Gastroesophageal sphincter (tissue), 4 donors: ENCODE data around the gene ID2. TPM values are rescaled to one million over a fixed set of nuclear protein-coding genes. Genes with fewer than 3 reads are reported as not detected.

Source experiments
- ATAC-seq: fragments of 150-250 bp; one replicate; pipeline ENCODE4 v1.9.1; 2016; ENCODE audit warnings: mild to moderate bottlenecking, moderate library complexity
- H3K27ac ChIP-seq, 4 donors: fragments of 200-600 bp; sonication (generic) in 3 of 4; 1 replicate in 3 of 4; 2 replicates in 1 of 4; pipeline ENCODE4 v1.5.1; 2016 to 2019
- H3K27me3 ChIP-seq: fragments of 200-600 bp; sonication (generic); one replicate; pipeline ENCODE4 v1.5.1; 2019
- H3K36me3 ChIP-seq, 2 donors: fragments of 200-600 bp; sonication (generic); one replicate each; pipeline ENCODE4 v1.5.1; 2019; ENCODE audit warnings: control low read depth in 1 of 2
- H3K4me1 ChIP-seq, 3 donors: fragments of 200-600 bp; sonication (generic); 1 replicate in 2 of 3; 2 replicates in 1 of 3; pipeline ENCODE4 v1.5.1; 2016 to 2019; ENCODE audit warnings: control low read depth in 2 of 3
- H3K4me3 ChIP-seq, 2 donors: fragments of 200-600 bp; sonication (generic); one replicate each; pipeline ENCODE4 v1.5.1; 2019; ENCODE audit warnings: mild to moderate bottlenecking in 1 of 2, moderate library complexity in 1 of 2
- H3K9me3 ChIP-seq, 3 donors: fragments of 200-600 bp; sonication (generic); one replicate each; pipeline ENCODE4 v1.5.1; 2017 to 2019; ENCODE audit warnings: control low read depth in 2 of 3
- EP300 ChIP-seq: sonication (generic); formaldehyde crosslinking; IDR thresholded peaks from one replicate; pipeline ENCODE4 v1.6.1; 2017; ENCODE audit warnings: antibody characterized with exemption, mild to moderate bottlenecking
- POLR2A ChIP-seq, 2 donors: fragments of 450-650 bp; IDR thresholded peaks; one replicate each; pipeline ENCODE4 v1.6.1; 2017; ENCODE audit warnings: antibody characterized with exemption in 2 of 2, mild to moderate bottlenecking in 2 of 2, moderate library complexity in 1 of 2
- POLR2AphosphoS5 ChIP-seq: sonication (generic); formaldehyde crosslinking; IDR thresholded peaks from one replicate; pipeline ENCODE4 v1.6.1; 2017; ENCODE audit warnings: antibody characterized with exemption
- WGBS, 2 donors: methylation state at CpG; one replicate each; pipeline ENCODE4 v1.1.5; 2018; ENCODE audit warnings: low coverage in 1 of 2; 5-methylcytosine and 5-hydroxymethylcytosine counted together
- total RNA-seq, 4 donors: library from RNA; depleted of rRNA; stranded (reverse); fragments of >200 nt; gene quantifications; one replicate each; pipeline ENCODE4 v1.1.0, GENCODE V29; 2016
- TF ChIP-seq, protein P1 (sequence below), 4 experiments: fragments of 200-600 bp in 2 of 4; fragments of 450-650 bp in 2 of 4; sonication (generic) in 1 of 4; IDR thresholded peaks; one replicate each; pipeline ENCODE4 v1.5.1; 2017 to 2019; ENCODE audit warnings: antibody characterized with exemption in 4 of 4, mild to moderate bottlenecking in 2 of 4, moderate library complexity in 2 of 4

The ID2 gene
- total RNA-seq, 4 donors from 2014 or later = 142 to 384 (median 169) TPM

DNA sequence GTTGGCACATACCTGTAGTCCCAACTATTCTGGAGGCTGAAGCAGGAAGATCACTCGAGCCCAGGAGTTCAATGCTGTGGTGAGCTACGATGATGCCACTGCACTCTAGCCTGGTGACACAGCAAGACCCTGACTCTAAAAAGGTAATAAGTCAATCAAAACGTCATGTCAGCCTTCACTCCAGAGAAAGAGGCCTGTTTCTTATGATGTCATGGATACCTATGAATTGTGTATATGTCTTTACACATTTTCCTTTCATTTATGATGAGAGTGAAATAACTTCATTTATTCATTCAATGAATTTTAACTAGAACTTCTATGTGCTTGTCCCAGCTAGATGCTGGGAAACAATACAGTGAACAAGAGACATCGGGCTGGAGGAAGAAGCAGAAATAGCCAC lies 25.0 kb upstream of the ID2 start:
- no peak for TF ChIP-seq POLR2AphosphoS5
- TF ChIP-seq, protein P1, sequence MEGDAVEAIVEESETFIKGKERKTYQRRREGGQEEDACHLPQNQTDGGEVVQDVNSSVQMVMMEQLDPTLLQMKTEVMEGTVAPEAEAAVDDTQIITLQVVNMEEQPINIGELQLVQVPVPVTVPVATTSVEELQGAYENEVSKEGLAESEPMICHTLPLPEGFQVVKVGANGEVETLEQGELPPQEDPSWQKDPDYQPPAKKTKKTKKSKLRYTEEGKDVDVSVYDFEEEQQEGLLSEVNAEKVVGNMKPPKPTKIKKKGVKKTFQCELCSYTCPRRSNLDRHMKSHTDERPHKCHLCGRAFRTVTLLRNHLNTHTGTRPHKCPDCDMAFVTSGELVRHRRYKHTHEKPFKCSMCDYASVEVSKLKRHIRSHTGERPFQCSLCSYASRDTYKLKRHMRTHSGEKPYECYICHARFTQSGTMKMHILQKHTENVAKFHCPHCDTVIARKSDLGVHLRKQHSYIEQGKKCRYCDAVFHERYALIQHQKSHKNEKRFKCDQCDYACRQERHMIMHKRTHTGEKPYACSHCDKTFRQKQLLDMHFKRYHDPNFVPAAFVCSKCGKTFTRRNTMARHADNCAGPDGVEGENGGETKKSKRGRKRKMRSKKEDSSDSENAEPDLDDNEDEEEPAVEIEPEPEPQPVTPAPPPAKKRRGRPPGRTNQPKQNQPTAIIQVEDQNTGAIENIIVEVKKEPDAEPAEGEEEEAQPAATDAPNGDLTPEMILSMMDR (IDR thresholded peaks at IDR 0.05) = no peak
- TF ChIP-seq EP300 = no peak
- TF ChIP-seq POLR2A (IDR thresholded peaks at IDR 0.05) = no peak
- Histone ChIP-seq H3K4me3 (no peak overlapping the region), H3K9me3 (no peaks in the 10 kb centered on the region), H3K36me3 (no peaks in the 10 kb centered on the region), H3K27me3 (no peaks in the 10 kb centered on the region), H3K27ac (no peak overlapping the region), H3K4me1 (peaks cover 0 to 3% (median 0%) of the 10 kb centered on the region in 3 donors)
- 80 to 85% methylated on average over 4 of the region's 4 CpGs for WGBS, 2 donors
- no peak for ATAC-seq

DNA sequence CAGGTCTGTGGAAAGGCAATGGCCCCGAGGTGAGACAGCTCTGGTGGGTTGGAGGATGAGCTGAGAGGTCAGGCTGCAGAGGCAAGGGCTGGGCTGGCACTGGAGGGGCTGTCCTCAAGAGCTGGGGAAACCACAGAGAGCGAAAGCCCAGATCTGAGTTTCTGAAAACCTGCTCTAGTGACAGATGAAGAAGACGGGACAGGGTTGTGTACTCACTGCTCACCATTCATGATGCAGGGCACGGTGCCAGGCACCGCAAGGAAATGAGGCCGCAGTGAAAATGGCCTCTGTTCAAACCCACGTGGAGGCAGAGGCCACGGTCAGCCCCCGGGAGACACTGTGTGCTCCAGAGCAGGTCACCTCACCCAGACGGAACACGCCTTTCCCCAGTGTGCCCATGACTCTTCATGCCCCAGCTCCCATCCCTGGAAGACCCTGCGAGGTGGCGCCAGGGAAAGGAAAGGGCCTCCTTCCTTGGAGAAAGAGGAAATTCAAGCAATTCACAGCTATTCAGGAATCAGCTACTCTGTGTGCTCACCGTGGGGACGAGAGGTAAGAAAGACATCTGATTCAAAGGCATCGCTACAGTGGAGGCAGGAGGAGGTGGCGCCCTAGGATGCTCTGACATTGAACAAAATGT lies 24.3 kb upstream of the ID2 start:
- H3K4me1 ChIP-seq = peaks cover 0 to 11% (median 0%) of the 10 kb centered on the region in 3 donors
- H3K27me3 ChIP-seq = no peaks in the 10 kb centered on the region
- no peak overlapping the region for H3K27ac ChIP-seq

DNA sequence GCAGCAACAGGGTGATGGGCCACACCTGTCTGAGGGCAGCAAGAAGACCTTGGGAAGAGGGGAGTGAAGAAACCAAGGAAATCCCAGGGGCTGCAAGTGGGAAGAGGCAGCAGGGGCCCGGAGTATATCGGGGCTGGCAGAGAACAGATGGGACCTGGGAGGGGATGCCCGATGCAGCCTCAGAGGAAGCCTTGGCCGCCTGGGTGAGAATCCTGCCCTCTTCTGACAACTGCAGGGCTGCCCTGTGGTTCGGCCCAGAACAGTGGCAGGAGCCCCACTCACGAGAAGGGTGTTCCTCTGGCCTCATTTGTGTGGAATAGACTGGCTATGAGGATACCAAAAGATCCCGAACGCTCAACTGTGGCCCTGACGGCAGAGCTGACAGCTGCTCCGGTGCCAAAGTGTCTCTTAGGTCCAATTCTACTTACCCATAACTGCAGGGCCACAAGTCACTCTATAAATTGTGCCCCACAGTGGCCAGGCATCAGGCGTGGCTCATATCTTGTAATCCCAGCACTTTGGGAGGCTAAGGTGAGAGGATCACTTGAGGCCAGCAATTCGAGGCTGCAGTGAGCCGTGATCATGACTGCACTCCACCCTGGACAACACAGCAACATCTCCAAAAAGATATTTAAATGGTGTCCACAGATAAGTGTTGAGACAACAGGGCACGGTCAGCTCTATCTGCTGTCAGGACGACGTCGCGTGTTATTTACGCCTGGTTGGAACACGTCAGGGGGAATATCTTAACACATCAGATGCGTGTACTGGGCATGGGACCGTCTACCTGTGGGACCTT lies 23.6 kb upstream of the ID2 start:
- Histone ChIP-seq H3K9me3 (no peaks in the 10 kb centered on the region), H3K4me1 (peaks cover 0 to 16% (median 0%) of the 10 kb centered on the region in 3 donors), H3K36me3 (no peaks in the 10 kb centered on the region), H3K4me3 (no peak overlapping the region), H3K27me3 (no peaks in the 10 kb centered on the region), H3K27ac (no peak overlapping the region)
- no peak for ATAC-seq
- 90 to 100% methylated on average over 2 to 9 of the region's 22 CpGs for WGBS, 2 donors
- TF ChIP-seq EP300 = no peak
- no peak for TF ChIP-seq POLR2A (IDR thresholded peaks at IDR 0.05)
- TF ChIP-seq POLR2AphosphoS5 = no peak
- TF ChIP-seq, protein P1 (IDR thresholded peaks at IDR 0.05) = no peak

More for the DNA sequence above, 24.3 kb upstream of the ID2 start:
- 98% methylated on average over 5 of the region's 17 CpGs; no CpG with 5 or more reads in 1 of the 2 donors for WGBS, 2 donors
- TF ChIP-seq EP300 (no peak), POLR2A (IDR thresholded peaks at IDR 0.05) (no peak)
- no peak overlapping the region for H3K4me3 ChIP-seq
- ATAC-seq = no peak
- no peaks in the 10 kb centered on the region for H3K36me3 ChIP-seq
- no peaks in the 10 kb centered on the region for H3K9me3 ChIP-seq

DNA sequence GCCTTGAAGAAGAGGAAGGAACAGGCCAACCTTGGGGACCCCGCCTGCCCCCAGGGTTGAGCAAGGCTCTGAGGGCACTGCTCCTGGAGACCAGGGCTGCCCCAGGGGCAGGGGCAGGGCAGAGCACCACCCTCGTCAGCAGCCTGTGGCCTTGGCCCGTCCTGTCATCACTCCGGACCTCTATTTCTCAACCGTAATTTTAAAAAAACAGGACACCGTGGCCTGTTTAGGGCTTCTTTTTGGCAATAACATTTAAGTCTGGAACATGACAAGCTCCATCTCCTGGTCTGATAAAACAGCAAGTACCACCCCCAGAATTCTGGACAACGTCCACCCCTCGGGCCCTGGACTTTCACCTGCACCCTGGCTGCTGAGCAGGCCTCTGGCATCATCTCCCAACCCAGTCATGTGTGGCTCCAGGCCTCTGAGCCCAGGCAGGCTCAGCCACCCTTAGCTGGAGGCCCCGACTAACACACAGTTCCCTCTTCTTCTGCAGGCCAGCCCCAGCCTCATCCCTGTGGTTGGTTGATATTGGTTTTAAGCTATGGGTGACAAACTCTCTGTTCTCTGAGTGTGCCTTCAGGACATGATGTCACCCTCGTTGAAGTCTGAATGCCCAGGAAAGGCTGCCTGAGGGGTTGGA lies 22.6 kb upstream of the ID2 start:
- 96 to 100% methylated on average over 1 to 4 of the region's 10 CpGs for WGBS, 2 donors
- ATAC-seq = no peak
- peaks cover 0 to 16% (median 0%) of the 10 kb centered on the region in 3 donors for H3K4me1 ChIP-seq
- no peaks in the 10 kb centered on the region for H3K36me3 ChIP-seq
- H3K27me3 ChIP-seq = no peaks in the 10 kb centered on the region
- no peak for TF ChIP-seq POLR2AphosphoS5
- TF ChIP-seq POLR2A (IDR thresholded peaks at IDR 0.05) = no peak
- TF ChIP-seq EP300 = no peak
- TF ChIP-seq, protein P1 (IDR thresholded peaks at IDR 0.05) = no peak
- H3K27ac ChIP-seq = no peak overlapping the region
- H3K9me3 ChIP-seq = no peaks in the 10 kb centered on the region
- H3K4me3 ChIP-seq = no peak overlapping the region

DNA sequence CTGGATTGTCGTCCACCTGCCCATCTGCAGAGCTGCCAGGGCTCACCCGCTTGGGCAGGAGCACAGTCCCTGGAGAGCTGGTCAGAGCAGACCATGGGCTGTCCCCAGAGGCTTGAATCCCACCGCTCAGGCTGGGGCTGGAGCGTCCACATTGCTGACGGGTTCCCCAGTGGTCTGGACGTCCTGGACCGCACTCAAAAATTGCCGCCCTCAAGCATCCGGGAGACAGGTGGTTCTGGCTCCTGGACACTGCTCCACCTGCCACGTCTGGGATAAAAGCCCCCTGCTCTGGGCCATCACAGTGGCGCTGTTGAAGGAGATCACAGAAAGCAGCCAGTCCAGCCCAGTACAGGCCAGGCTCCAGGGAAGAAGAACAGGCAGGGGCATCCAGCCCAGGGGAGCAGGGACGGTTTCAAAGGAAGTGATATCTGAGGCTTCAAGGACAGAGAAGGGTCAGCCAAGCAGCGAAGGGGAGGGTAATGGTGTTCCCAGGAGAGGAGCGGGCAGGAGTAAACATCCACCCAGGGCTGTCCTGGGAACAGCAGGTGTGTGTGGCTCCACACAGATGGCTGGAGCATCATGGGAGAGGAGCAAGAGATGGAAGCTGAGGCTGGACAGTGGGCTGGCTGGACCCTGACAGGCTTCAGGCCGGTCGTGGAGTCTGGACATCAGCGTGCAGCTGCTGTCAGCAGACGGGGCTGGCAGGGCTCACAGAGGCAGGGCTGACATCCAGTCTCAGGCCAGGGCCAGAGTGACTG lies 21.9 kb upstream of the ID2 start:
- TF ChIP-seq EP300 (no peak), POLR2A (IDR thresholded peaks at IDR 0.05) (no peak), POLR2AphosphoS5 (no peak)
- TF ChIP-seq, protein P1 (IDR thresholded peaks at IDR 0.05) = no peak
- Histone ChIP-seq H3K36me3 (no peaks in the 10 kb centered on the region), H3K4me1 (peaks cover 0 to 16% (median 0%) of the 10 kb centered on the region in 3 donors), H3K27ac (no peak overlapping the region), H3K4me3 (no peak overlapping the region), H3K27me3 (no peaks in the 10 kb centered on the region), H3K9me3 (no peaks in the 10 kb centered on the region)
- no peak for ATAC-seq
- WGBS, 2 donors = 45 to 76% methylated on average over 5 of the region's 18 CpGs
